Kidney epithelial cell (primary cell): Measurements from ENCODE around the gene ARPC4. TPM values are rescaled to one million over a fixed set of nuclear protein-coding genes. Genes with fewer than 3 reads are reported as not detected.
"Not testable (repeated sequence)": the region's sequence is repeated elsewhere in the genome, so short reads cannot be mapped to it uniquely, and the experiment has no call there.

Experiments
- DNase-seq: peaks from one replicate; pipeline ENCODE4 v3.0.0-alpha.2; 2010; ENCODE audit warnings: low read depth
- H3K27me3 ChIP-seq: 2 replicates; pipeline ENCODE4 v1.6.0; 2011; ENCODE audit warnings: low read length; ENCODE audit not compliant: control insufficient read depth, insufficient read depth
- H3K36me3 ChIP-seq: 2 replicates; pipeline ENCODE4 v1.5.1; 2011; ENCODE audit warnings: low read length; ENCODE audit not compliant: control insufficient read depth, insufficient read depth
- H3K4me3 ChIP-seq: 2 replicates; pipeline ENCODE4 v1.5.1; 2011; ENCODE audit warnings: low read depth, mild to moderate bottlenecking, control low read depth, low read length
- CTCF ChIP-seq: IDR thresholded peaks from 2 replicates; pipeline ENCODE4 v1.5.1; 2011; ENCODE audit warnings: mild to moderate bottlenecking, moderate library complexity, low read length, control low read depth, inconsistent platforms; ENCODE audit not compliant: insufficient read depth, poor library complexity, severe bottlenecking
- total RNA-seq: library from RNA; depleted of rRNA; stranded (reverse); fragments of >200 nt; gene quantifications from 2 replicates; pipeline ENCODE4 v1.2.3, GENCODE V29; 2015

The ARPC4 gene
- total RNA-seq, 1 donor from 2014 or later = 204 TPM

- Histone ChIP-seq H3K36me3 (peaks cover 5% of the 10 kb centered on the region), H3K27me3 (no peaks in the 10 kb centered on the region), H3K4me3 (no peak overlapping the region)
- DNase-seq = no peak
- TF ChIP-seq CTCF = no peak
These were observed 48.1 kb downstream of the ARPC4 start for GRCh38 chr3:9841015-9841414.

- Histone ChIP-seq H3K4me3 (peak within 1 kb of the TSS; percentile 85), H3K27me3 (no peaks in the 10 kb centered on the region), H3K36me3 (peaks cover 5% of the 10 kb centered on the region)
- TF ChIP-seq CTCF = no peak
- peak; percentile 55 for DNase-seq
These were observed 51.0 kb downstream of the ARPC4 start, which contains the start of gene RPUSD3 for GRCh38 chr3:9843715-9844438. RPUSD3 (minus strand) TSS chr3:9844008; CDS start chr3:9843990, 18 bp downstream.

- Histone ChIP-seq H3K36me3 (no peaks in the 10 kb centered on the region), H3K27me3 (no peaks in the 10 kb centered on the region), H3K4me3 (no peak overlapping the region)
- TF ChIP-seq CTCF = no peak
- no peak for DNase-seq
These were observed 53.3 kb downstream of the ARPC4 start for GRCh38 chr3:9846231-9846630.

GRCh38 chr3:9846931-9847488, 54.1 kb downstream of the ARPC4 start:
- Histone ChIP-seq H3K4me3 (no peak overlapping the region), H3K36me3 (no peaks in the 10 kb centered on the region), H3K27me3 (no peaks in the 10 kb centered on the region)
- no peak for TF ChIP-seq CTCF
- DNase-seq = no peak

- not testable (repeated sequence) for H3K4me3 ChIP-seq, DNase-seq, H3K27me3 ChIP-seq, H3K36me3 ChIP-seq
These were observed 55.0 kb downstream of the ARPC4 start for GRCh38 chr3:9847870-9848269.

- H3K4me3 ChIP-seq, DNase-seq: not testable (repeated sequence)
These were observed 56.0 kb downstream of the ARPC4 start for GRCh38 chr3:9848860-9849259.

GRCh38 chr3:9851383-9851782, 58.5 kb downstream of the ARPC4 start:
- not testable (repeated sequence) for H3K27me3 ChIP-seq, DNase-seq, H3K36me3 ChIP-seq, H3K4me3 ChIP-seq

More at GRCh38 chr3:9848860-9849259, 56.0 kb downstream of the ARPC4 start:
- not testable (repeated sequence) for H3K36me3 ChIP-seq, H3K27me3 ChIP-seq
- peak; percentile 34 for TF ChIP-seq CTCF

GRCh38 chr3:9851926-9852325, 59.0 kb downstream of the ARPC4 start:
- H3K36me3 ChIP-seq, DNase-seq, H3K4me3 ChIP-seq, H3K27me3 ChIP-seq: not testable (repeated sequence)
